Activated CD4-positive, CD25-positive, alpha-beta regulatory T cell treated with anti-CD3 and anti-CD28 coated beads, Interleukin-2, amount 50 U/mL, for 16 hours (primary cell): ENCODE data around the gene GMDS.

ENCODE experiments used
- DNase-seq: peaks from one replicate; pipeline ENCODE4 v3.0.0-alpha.2; 2020; ENCODE audit warnings: low read depth, low spot score

Gene GMDS

DNA sequence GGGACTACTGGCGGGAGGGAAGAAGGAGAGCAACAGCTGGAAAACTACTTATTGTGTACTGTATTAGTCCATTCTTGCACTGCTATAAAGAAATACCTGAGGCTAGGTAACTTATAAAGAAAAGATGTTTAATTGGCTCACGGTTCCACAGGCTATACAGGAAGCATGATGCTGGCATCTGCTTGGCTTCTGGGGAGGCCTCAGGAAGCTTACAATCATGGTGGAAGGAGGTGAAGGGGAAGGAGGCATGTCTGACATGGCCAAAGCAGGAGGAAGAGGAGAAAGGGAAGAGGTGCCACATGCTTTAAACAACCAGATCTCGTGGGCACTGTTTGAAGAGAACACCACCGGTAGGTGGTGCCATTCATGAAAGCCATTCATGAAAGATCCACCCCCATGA lies 67.3 kb downstream of the GMDS start:
- DNase-seq = no peak

DNA sequence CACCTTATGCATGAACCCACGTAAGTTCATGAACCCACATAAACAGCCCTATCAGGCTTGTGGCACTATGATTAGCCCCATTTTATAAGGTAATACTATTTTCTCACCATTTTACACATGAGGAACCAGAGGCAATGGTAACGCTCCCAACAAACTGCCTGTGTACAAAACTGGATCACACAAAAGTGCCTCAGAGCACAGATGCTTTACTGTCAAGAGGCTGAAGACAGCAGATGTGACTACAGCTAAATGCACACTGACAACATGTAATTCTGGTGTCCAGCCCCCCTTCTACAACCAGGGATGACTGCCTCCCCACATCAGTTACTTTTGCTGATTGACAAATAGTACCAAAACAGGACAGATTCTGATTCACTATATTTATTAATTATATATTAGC lies 69.6 kb downstream of the GMDS start:
- DNase-seq = no peak

DNA sequence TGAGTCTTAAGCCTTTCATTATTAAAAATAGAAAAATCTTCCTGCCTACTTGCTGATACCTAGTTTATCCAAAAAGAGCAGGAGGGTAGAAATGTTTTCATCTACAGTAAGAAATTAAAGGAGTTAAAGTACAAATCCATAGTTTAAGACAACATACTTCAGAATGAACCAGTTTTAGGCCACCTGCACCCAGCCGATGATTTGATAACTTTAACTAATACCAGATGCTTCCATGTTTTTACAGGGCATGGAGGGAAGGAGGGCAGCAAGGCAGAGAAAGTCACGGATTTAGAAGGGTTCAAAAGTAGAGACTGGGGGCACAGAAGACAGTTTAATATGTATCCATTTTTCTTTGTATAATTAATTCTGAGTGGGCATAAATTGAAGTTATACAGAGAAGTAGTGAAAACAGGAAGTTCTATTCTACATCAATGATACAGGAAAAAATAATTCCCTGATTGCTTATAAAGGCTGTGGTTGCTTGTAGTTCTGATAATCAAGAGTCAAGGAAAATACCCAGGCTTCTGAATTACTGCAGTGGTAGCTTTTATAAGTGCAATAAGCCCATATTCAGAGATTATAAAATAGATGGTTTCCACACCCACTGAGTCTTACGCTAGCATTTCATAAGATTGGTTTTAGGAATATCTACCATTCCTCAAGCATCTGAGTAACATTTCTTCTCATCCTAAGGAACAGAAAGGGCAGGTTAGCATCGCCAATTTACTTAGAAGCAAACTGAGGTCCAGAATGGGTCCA lies 72.0 kb downstream of the GMDS start:
- no peak for DNase-seq

DNA sequence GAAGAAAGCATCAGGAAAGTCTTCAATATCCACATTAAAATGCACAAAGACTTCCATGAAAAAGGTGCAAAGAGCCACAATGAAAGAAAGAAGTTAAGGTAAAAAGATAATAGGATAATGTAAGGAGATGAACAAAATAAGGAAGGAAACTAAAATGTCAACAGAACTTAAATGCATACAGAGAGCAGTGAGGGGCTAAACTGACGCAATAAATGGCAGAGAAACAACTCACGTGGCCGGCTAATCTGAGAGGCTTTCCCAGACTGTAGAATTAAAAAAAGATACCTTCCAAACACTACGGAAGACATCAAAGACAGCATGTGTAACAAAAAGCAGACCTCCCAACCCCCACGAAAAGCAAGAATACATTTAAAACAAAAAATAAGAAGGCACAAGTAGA lies 73.7 kb downstream of the GMDS start:
- DNase-seq = no peak

DNA sequence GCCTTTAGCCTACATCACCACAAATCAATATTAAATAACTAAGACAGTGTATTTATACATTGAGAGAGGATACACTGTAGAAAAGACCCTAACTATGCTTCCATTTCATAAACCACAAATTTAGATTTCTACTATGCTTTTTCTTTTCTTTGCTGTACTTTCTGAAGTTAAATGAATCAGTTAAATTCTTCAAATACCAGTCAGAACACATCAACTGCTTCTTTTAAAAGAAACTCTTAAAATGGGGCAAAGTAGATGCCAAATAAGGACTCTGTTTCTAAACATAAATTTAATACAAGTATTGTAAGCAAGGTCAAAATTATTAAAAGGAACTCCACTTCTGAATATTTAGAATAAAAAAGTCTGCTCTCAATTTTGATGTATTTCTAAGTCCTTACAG lies 76.9 kb downstream of the GMDS start:
- no peak for DNase-seq

DNA sequence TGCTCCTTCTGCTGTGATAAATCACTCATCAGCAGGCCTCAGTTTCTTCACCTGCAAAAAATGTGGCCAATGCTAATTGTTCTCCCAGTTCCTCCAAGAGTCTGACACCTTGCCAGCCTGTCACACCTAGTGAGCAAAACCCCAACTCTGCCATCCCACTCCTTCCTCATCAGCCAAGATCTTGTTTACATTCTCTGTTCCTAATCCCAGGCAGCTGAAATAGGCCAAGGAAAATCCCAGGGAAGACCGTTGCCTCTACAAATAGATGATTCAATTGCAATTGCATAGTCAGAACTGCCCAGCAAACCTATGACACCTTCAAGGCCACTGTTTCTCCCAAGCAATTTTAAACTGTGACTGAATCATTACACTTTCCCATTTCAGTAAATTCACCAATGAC lies 78.7 kb downstream of the GMDS start:
- no peak for DNase-seq

DNA sequence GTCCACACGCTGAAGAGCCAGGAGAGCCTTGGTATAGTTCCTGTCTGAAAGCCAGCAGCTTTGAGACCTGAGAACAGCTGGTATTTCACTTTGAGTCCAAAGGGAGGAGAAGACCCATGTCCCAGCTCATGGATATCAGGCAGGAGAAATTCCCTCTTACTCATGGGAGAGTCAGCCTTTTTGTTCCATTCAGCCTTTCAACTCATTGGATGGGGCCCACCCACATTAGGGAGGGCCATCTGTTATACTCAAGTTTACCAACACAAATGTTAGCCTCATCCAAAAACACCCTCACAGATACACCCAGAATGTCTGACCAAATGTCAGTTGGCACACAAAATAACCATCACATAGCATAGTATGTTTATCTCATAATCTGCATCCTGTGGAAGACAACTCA lies 80.1 kb downstream of the GMDS start:
- no peak for DNase-seq

DNA sequence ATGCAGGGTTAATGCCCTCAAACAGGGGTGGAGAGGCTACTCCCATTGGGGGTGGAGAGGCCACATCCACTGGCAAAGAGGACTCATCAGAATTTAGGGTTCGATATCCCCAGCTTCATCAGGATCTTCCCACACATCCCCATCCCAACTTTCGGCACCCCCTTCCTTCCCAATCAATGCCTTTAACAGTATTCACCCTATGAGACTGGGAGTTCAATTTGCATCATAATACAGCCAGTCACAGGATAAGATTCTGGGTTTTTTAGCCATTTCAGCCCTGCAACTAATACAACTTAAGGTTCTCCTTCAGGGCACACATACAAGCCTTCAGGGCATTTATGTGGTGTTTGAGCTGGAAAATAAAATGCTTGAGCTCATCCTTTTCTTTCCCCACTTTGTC lies 80.9 kb downstream of the GMDS start:
- no peak for DNase-seq

DNA sequence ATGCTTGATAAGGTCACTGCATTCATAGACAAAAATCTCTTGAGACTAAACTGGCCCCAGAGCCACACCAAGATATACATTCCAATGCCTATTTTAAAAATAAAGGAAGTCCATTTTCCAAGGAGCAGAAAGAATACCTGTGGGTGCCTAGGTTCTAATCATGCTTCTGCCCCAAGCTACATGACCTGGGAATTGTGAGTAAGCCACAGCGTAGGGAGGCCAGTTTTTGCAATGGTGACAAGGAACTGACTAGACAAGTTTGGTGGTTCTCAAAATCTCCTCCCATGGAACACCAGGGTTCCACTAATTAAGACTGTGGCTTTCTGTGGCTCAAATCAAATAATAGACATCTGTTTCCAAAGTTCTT lies 83.3 kb downstream of the GMDS start:
- no peak for DNase-seq

DNA sequence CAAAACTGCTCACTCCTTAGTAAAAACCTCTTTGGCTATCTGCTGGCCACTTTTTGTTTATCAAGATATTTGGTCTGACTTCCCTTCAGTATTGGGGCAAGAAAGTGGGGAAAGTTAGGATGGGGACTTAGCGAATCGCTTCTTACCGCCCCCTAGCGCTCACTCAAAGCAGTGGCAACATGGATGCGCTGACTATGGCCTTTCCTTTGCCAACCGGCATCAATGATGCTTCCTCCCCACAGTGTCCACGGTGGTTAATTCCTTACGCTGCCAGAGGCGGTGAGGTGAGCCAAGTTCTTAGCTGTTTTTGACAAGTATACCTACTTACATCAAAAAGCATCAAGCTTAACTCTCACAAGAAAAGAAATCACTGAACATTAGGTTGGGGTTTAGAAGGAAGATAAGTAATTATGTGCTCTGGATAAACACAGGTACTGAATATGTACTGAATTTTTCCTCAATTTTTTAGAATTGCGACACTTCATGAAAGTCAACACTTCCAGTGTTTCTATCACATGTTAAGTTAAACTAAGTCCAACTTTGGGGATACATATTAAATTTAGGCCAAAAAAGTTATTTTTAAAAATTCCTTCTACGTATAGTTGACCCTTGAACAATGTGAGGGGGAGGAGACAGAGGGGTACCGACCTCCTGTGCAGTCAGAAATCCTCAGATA lies 86.7 kb downstream of the GMDS start:
- no peak for DNase-seq

DNA sequence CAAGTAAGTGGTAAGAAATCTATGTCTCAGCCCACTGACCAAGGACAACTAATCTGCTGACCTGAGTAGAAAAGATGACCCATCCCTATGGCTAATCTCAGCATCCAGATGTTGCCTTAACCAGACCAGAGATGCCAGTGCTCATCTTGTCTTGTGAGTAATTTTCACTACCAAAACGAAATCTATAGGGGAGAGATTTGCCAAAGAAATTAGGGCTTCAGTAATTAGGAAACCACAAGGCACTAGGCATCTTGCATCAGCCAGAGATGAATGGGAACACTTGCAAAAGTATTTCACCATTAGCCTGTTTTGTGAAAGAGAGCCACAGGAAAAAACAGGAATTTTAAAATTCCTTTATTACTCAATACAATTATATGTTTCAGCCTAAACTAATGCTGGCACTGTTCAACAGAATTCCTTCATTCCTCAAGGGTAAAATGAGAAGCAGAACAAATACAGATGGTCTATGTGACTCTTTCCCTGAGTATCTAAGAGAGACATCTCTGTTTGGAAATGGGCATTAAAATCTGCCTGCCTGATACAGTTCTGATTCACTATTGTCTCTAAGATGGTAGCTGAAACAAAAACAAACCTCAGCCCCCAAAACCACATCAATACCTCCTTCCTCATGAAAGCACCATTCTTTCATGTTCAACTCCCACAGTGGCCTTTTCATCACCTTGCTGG lies 87.8 kb downstream of the GMDS start:
- no peak for DNase-seq

DNA sequence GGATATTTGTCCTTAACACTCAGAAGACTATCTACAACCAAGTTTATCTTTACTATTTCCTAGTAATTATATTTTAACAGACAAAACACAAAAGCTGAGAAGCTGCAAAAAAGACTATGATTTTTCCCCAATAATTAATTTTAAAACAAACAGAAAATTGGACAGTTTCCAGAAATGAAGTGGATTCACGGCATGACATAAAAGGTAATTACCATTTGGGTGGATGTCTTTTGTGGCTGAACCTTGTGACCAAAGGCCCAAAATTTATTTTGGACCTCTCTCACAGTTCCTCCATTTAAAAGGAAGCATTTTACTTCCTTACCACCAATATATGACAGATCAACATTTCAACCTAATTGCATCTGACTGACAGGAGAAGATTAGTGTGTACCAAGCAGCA lies 90.2 kb downstream of the GMDS start:
- no peak for DNase-seq

DNA sequence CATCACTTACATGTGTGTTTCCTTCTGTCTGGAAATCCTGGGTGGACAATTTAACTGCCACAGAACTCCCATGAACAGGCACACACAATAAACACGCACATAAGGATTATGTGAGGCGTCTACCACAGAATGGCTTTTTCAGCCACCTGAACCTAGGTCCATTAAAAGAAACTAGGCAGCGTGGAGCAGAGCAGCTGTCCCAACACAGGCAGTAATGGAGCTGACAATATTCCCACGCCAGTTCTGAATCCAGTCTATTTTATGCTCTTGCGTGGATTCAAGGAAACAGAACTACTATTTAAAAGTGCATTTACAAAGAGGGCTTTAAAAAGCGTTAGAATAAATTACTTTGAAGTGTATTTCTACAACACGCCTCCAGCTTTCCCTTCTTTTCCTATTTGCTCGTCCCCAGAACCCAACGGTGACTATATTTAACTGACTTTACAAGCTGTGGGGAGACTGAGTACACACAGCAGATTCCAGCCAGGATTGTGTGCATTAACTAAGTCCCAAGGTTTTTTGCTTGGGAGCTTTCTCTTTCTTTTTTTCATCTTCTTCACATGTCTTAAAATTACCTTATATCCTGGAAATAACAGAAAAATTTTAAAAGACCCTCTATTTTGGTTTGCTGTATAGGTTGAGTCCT lies 95.9 kb downstream of the GMDS start:
- DNase-seq = no peak

DNA sequence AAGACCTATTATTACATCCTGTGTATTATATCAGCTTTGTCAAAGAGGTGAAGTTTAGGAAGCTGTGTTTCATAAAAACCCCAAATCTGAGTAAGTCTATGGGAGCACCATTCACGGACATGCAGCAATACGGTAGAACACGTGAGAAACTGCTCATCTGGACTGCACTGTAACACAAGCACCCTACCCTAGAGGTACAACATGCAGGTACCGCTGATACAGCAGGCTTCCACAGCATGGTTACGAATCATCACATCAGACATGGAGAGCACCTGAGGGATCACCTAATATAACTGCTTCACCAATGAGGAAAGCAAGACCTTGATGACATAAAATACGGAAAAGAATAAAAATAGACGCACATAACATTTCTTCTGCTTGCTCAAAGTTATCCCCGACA lies 96.7 kb downstream of the GMDS start:
- no peak for DNase-seq

DNA sequence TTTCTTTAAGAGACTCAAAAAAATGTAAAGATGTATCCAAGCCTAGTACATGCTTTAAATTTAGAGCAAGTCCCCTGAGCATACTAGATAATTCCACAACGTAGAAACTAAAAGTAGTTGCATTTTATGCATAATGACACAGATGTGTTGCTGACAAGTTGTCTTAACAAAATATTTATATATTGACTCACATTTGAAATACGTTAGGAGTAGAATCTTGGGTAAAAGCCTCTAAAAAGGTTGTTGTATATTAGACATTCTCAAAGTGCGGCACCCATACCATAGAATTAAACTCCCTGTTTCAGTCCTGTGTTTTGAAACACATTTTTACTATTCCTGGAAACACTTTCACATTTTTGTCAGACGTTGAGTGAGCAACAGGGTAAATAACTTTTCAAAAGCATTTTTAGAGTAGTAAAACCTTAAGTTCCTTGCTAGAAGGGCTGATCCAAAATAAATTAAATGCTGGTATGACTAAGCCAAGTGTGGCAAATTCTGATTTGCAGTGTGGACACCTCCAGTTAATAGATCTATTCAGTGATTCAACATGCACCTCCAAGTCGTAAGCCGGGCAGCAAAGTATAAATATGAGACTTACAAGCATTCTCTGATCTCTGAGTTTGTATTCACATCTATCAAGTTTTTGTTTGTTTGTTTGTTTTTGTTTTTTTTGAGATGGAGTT lies 97.5 kb downstream of the GMDS start:
- no peak for DNase-seq

DNA sequence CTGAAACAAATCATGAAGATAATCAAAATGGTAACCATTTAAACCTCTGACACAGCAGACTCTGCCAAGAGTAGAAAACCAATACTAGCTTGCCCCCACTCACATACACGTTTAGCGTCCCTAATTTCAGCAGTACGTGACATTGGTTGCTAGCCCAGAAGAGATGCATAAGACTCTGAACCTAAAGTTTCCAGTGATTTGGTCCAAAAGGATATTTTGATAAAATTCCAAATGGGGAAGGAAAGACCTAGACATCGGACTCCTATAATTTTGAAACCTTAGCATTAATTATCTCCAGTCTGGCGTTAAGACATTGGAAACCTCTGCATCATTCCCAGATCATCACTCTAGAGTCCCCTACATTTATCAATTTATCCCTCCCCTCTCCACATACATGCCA lies 98.1 kb downstream of the GMDS start:
- no peak for DNase-seq

DNA sequence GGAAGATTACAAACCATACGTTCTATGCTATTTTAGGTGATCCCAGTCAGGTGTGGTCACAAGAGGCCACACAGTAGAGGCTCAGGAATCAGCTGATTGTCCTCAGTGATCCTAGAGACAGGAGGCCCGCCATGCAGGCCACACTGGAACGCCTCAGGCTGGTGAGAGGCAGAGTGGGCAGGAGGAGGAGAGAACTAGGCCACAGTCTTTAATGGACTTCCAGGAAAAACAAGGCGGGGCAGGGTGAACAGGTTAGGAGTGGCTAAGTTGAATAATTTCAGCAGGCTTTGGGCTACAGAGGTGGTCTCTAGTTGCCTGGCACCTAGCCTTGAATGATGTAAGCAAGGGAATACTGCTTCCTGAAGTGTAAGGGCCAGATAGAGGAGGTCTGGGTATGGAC lies 101.2 kb downstream of the GMDS start:
- DNase-seq = no peak

DNA sequence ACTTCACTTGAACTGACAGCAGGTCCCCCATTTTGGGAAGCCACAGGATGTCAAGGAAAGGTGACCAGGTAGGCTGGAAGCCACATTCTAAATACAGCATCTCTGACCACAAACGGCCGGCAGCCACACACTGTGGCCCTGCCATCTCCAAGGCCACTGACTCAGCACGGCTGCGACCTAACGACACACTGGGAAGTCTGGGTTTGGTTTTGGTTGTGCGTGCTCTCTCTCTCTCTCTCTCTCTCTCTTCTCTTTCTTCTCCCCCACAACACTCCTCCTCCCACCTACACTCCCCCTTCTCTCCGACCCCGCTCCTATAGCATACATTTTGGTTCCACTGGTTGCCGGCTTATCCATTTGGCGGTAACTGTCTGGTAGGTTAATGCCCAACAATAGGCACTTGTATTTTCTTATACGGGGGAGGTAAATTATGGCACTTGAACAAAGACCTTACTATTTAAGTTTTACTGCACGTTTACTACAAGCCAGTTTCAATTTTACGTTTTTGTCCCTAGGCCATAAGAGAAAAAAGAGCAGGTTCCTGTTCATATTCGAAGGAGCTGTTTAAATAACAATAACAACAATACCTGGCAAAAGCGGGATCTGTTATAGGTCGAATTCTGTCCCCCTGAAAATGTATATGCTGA lies 103.6 kb downstream of the GMDS start:
- no peak for DNase-seq

DNA sequence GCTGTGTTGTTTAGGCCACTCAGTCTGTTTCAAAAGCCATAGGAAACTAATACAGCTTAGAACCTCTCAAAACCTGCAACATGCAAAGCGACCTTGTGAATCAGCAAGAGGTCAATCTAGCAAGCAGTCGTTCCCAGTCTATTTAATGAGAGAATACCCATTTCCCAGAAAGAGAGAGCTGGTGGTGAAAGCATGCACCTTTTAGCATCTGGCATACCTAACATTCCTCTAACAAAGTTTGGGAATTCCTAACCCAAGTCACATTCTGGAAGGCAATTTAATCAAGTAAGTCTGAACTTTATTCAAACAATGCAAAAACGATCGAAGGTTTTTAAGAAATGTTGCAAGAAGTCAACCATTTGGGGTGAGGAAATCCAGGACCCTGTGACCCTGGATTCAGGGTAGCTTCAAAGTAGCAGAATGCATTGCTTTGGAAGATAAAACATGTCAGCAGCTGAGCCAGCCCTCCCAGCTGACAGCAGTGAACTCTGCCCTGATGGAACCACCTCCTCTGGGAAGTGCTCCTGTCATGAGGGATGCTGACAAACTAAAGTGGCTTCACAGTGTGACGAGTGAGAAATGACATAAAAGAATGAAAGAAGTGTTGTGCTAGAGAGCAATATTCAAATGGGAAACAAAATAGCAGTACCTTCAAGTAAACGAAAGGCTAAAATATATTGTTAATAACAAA lies 104.8 kb downstream of the GMDS start:
- no peak for DNase-seq

DNA sequence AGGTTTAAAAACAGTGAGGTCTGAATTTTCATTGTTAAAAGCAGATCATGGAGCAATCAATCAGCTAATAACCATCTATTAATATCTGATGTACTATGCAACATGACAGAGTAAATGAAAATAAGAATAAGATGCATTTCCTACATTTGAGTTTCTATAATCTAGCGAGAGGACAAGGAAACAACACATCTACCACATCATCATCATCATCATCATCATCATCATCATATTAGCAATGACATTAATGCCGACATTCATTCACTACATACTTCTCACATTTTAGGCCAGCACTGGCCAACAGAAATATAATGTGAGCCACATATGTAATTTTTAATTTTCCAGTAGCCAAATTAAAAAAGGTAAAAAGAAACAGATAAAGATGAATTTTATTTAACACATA lies 110.0 kb downstream of the GMDS start:
- DNase-seq = no peak

DNA sequence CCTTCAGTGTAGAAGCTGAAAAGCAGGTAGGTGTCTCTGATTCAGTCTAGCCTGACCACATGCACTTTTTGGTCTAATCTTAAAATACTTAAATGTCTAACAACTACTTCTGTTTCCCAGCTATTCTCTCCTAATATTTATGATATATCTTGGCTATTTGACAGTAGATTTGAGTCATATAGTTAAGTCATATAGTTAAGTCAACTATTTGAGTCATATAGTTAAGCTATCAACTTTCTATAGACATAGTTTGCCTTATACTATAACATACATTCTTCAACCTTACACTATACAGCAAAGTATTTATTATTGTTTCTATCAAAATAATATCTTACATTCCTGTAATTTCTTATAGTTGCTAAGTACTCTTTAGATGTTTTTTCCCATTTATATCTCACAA lies 110.9 kb downstream of the GMDS start:
- no peak for DNase-seq
